GM19240 (cell line): ENCODE measurements around the gene NEK6.
A peak's percentile ranks its signal among the peaks of the same experiment; 100 is the strongest.

Source experiments
- DNase-seq: peaks from one replicate; pipeline ENCODE4 v3.0.0; 2011; ENCODE audit warnings: low spot score; ENCODE audit not compliant: insufficient read length

The NEK6 gene

GRCh38 chr9:124257844-124258606 lies at the start of gene NEK6:
Gene NEK6 (plus strand): TSS chr9:124257949. CDS start chr9:124301965, 44,016 bp downstream.
- DNase-seq, result no peak

GRCh38 chr9:124208571-124208970 lies 49.2 kb upstream of the NEK6 start:
- no peak for DNase-seq

- no peak for DNase-seq
These were observed 48.5 kb upstream of the NEK6 start for GRCh38 chr9:124209279-124209678.

GRCh38 chr9:124209774-124210173 lies 48.0 kb upstream of the NEK6 start:
- no peak for DNase-seq

- DNase-seq, result no peak
These were observed 47.1 kb upstream of the NEK6 start for GRCh38 chr9:124210697-124211096.

GRCh38 chr9:124212381-124213050 lies 45.2 kb upstream of the NEK6 start:
- no peak for DNase-seq

GRCh38 chr9:124213396-124213795 lies 44.4 kb upstream of the NEK6 start:
- DNase-seq, result no peak

GRCh38 chr9:124214116-124214515 lies 43.6 kb upstream of the NEK6 start:
- no peak for DNase-seq

GRCh38 chr9:124214596-124215367 lies 43.0 kb upstream of the NEK6 start:
- DNase-seq, result no peak

GRCh38 chr9:124215368-124215910 lies 42.3 kb upstream of the NEK6 start:
- no peak for DNase-seq

GRCh38 chr9:124215956-124216355 lies 41.8 kb upstream of the NEK6 start:
- DNase-seq, result no peak

- no peak for DNase-seq
These were observed 41.1 kb upstream of the NEK6 start for GRCh38 chr9:124216474-124217176.

GRCh38 chr9:124217836-124218437 lies 39.8 kb upstream of the NEK6 start:
- no peak for DNase-seq

GRCh38 chr9:124218438-124218982 lies 39.2 kb upstream of the NEK6 start:
- peak; percentile 76 for DNase-seq

GRCh38 chr9:124218987-124219461 lies 38.7 kb upstream of the NEK6 start:
- DNase-seq, result no peak

- DNase-seq, result no peak
These were observed 36.8 kb upstream of the NEK6 start for GRCh38 chr9:124220946-124221451.

- DNase-seq, result no peak
These were observed 36.1 kb upstream of the NEK6 start for GRCh38 chr9:124221676-124222075.

GRCh38 chr9:124222109-124222508 lies 35.6 kb upstream of the NEK6 start:
- DNase-seq, result no peak

GRCh38 chr9:124222918-124223720 lies 34.6 kb upstream of the NEK6 start:
- DNase-seq, result no peak
